ENCODE data around the gene SF3B5. TPM values are rescaled to one million over a fixed set of nuclear protein-coding genes. Genes with fewer than 3 reads are reported as not detected.
"Not testable (repeated sequence)": the region's sequence is repeated elsewhere in the genome, so short reads cannot be mapped to it uniquely, and the experiment has no call there.

SF3B5 gene
- total RNA-seq, 2 donors from 2014 or later: 117 to 122 TPM

- intact Hi-C loops (cut with DNase I): no loop called here
- ATAC-seq (no peak), DNase-seq (no peak)
Measured at GRCh38 chr6:144113366-144113765, 18.0 kb upstream of the SF3B5 start.

GRCh38 chr6:144110210-144110609 is 14.8 kb upstream of the SF3B5 start:
- intact Hi-C loops (cut with DNase I): no loop called here
- DNase-seq (no peak), ATAC-seq (peak in 1 of 2 donors; percentile 30)

GRCh38 chr6:144106206-144106605 is 10.8 kb upstream of the SF3B5 start:
- DNase-seq (no peak), ATAC-seq (no peak)
- intact Hi-C loops (cut with DNase I): loop anchor here (5.0 to 10.0 kb wide), 4 partner anchors 111 to 379 kb away; partner anchors contain the start of gene UTRN (in 1 of the 2)

GRCh38 chr6:144104898-144105487 is 9.6 kb upstream of the SF3B5 start:
- intact Hi-C loops (cut with DNase I): loop anchor here (5.0 to 10.0 kb wide), 4 partner anchors 112 to 380 kb away; partner anchors contain the start of gene UTRN (in 1 of the 2)
- ATAC-seq: peak; percentile 88
- DNase-seq: no peak

GRCh38 chr6:144104488-144104887 is 9.1 kb upstream of the SF3B5 start:
- intact Hi-C loops (cut with DNase I): loop anchor here in 1 of 2 donors (10.0 kb wide), 1 partner anchor 380 kb away; no protein-coding TSS in a partner anchor
- DNase-seq: no peak
- ATAC-seq: no peak

- intact Hi-C loops (cut with DNase I): loop anchor here in 1 of 2 donors (10.0 kb wide), 1 partner anchor 382 kb away; no protein-coding TSS in a partner anchor
- no peak for ATAC-seq
- no peak for DNase-seq
Measured at GRCh38 chr6:144103026-144103563, 7.7 kb upstream of the SF3B5 start.

GRCh38 chr6:144098993-144099392 is 3.6 kb upstream of the SF3B5 start:
- no peak for DNase-seq
- intact Hi-C loops (cut with DNase I): no loop called here
- ATAC-seq: no peak

- ATAC-seq (peak in 1 of 2 donors; percentile 6), DNase-seq (no peak)
- intact Hi-C loops (cut with DNase I): no loop called here
Measured at GRCh38 chr6:144094731-144095133, 641 bp downstream of the SF3B5 start.

- no peak for DNase-seq
- intact Hi-C loops (cut with DNase I): no loop called here
- no peak for ATAC-seq
Measured at GRCh38 chr6:144093658-144094057, 1.7 kb downstream of the SF3B5 start.

GRCh38 chr6:144093236-144093635 is 2.1 kb downstream of the SF3B5 start:
- no peak for DNase-seq
- intact Hi-C loops (cut with DNase I): no loop called here
- ATAC-seq: no peak

- DNase-seq (no peak), ATAC-seq (no peak)
- intact Hi-C loops (cut with DNase I): no loop called here
Measured at GRCh38 chr6:144090384-144090783, 5.0 kb downstream of the SF3B5 start.

GRCh38 chr6:144087789-144088426 is 7.5 kb downstream of the SF3B5 start:
- intact Hi-C loops (cut with DNase I): no loop called here

GRCh38 chr6:144086959-144087358 is 8.4 kb downstream of the SF3B5 start:
- DNase-seq: no peak
- intact Hi-C loops (cut with DNase I): no loop called here
- no peak for ATAC-seq

More at GRCh38 chr6:144087789-144088426, 7.5 kb downstream of the SF3B5 start:
- DNase-seq (no peak), ATAC-seq (no peak)

GRCh38 chr6:144083172-144083571 is 12.2 kb downstream of the SF3B5 start:
- no peak for DNase-seq
- intact Hi-C loops (cut with DNase I): no loop called here
- no peak for ATAC-seq

GRCh38 chr6:144082412-144082811 is 13.0 kb downstream of the SF3B5 start:
- intact Hi-C loops (cut with DNase I); ATAC-seq: not testable (repeated sequence)

GRCh38 chr6:144077871-144078270 is 17.5 kb downstream of the SF3B5 start:
- intact Hi-C loops (cut with DNase I): no loop called here
- DNase-seq (no peak), ATAC-seq (no peak)

More at GRCh38 chr6:144082412-144082811, 13.0 kb downstream of the SF3B5 start:
- DNase-seq: not testable (repeated sequence)

- ATAC-seq: no peak
- no peak for DNase-seq
- intact Hi-C loops (cut with DNase I): no loop called here
Measured at GRCh38 chr6:144075875-144076274, 19.5 kb downstream of the SF3B5 start.

- DNase-seq: no peak
- ATAC-seq: no peak
- intact Hi-C loops (cut with DNase I): no loop called here
Measured at GRCh38 chr6:144075187-144075586, 20.2 kb downstream of the SF3B5 start.

- intact Hi-C loops (cut with DNase I): no loop called here
- no peak for ATAC-seq
Measured at GRCh38 chr6:144073024-144073423, 22.3 kb downstream of the SF3B5 start.

GRCh38 chr6:144069506-144069905 is 25.9 kb downstream of the SF3B5 start:
- intact Hi-C loops (cut with DNase I): no loop called here
- no peak for DNase-seq
- no peak for ATAC-seq

More at GRCh38 chr6:144073024-144073423, 22.3 kb downstream of the SF3B5 start:
- no peak for DNase-seq

Measured in left cardiac atrium (tissue), 4 donors.